ENCODE measurements around the gene NDUFA8.

Gene NDUFA8

DNA sequence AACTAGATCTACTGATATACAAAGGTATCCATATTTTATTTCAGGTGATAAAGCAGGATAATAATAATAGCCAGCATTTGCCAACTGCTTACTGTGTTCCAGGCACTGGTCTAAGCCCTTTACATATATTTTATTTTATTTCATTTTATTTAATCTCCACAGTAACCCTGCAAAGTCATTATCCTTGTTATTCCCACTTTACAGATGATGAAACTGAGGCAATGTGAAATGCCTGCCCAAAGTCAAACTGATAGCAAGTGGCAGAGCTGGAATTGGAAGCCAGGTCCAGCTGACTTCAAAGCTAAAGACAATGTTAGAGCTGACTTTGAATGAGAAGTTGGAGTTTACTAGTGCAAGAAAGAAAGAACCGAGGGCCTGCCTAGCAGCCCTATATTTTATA, 25.0 kb upstream of the NDUFA8 start:
- no peak for DNase-seq (ENCODE audit: low spot score)

- DNase-seq (ENCODE audit: low spot score): no peak
Observed at GRCh38 chr9:122183501-122183900, 23.9 kb upstream of the NDUFA8 start.

GRCh38 chr9:122180633-122181032, 21.1 kb upstream of the NDUFA8 start:
- peak; percentile 65 for DNase-seq (ENCODE audit: low spot score)

DNA sequence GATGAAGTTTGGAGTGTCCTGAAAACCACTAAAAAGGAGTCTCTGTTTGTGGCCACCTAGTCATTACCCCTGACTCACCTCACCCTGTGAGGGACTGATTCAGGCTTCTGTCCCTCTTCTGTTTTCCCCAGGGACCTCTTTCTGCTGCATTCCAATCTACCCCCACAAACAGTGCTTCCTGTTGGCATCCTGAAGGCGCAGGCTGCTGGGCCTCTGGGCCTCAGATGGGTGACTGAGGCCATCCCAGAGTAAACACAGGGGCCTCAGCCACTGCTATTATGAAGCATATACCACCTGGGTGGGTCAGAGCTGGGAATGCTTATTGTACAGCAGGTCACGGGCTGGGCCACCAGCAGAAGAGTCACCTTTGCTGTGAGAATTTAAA, 20.1 kb upstream of the NDUFA8 start:
- peak; percentile 39 for DNase-seq (ENCODE audit: low spot score)

DNA sequence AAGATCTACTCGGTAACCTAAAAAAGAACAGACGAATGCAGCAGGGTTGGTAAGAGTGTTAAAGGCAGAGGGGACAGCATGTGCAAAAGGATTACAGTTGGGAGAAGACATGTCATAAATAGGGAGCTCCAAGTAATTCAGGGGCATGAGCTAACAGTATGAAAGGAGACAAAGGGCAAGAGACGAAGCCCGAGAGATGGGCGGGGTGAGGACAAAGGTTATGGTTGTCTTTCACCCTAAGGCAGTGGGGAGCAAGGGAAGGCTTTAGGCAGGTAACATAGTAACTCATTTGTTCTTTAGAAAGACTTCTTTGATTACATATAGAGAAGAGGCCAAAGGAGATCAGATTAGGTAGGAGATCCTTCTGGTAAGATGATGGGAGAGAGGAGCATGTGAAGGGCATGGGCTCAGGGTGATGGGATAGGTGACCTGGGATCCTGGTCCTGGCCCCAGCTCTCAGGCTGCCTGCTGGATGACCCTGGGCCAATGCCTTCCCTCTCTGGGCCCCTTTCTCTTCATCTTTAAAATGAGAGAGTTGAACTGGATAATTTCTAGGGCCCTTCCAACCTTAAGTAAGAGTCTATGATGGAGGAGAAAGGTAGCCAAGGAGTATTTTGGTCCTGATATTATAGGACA, 19.6 kb upstream of the NDUFA8 start:
- no peak for DNase-seq (ENCODE audit: low spot score)

GRCh38 chr9:122176916-122177315, 17.3 kb upstream of the NDUFA8 start:
- no peak for DNase-seq (ENCODE audit: low spot score)

GRCh38 chr9:122173670-122174069, 14.1 kb upstream of the NDUFA8 start:
- DNase-seq (ENCODE audit: low spot score): no peak

- no peak for DNase-seq (ENCODE audit: low spot score)
Observed at GRCh38 chr9:122172131-122172530, 12.6 kb upstream of the NDUFA8 start.

GRCh38 chr9:122168356-122168755, 8.8 kb upstream of the NDUFA8 start:
- no peak for DNase-seq (ENCODE audit: low spot score)

DNA sequence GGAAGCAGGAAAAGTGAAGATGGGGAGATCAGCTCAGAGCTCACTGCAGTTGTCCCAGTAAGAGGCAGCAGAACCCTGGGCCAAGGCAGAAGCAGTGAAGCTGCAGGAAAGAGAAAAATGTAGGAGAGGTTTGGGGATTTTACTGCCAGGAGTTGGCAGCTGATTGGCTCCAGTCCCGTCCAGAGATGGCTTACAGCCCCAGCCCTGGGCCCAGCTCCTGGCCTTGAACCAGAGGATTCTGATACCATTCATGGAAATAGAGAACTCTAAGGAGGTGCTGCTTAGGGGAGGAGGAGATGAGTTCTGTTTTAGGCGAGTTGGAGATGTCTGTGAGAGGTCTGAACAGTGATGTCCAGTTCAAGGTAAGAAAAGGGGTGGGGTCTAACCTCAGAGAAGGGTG, 4.7 kb upstream of the NDUFA8 start:
- DNase-seq (ENCODE audit: low spot score): no peak

GRCh38 chr9:122162415-122162814, 2.8 kb upstream of the NDUFA8 start:
- DNase-seq (ENCODE audit: low spot score): no peak

- no peak for DNase-seq (ENCODE audit: low spot score)
Observed at GRCh38 chr9:122159925-122160246, 307 bp upstream of the NDUFA8 start.

GRCh38 chr9:122158202-122158601, 1.4 kb downstream of the NDUFA8 start:
- DNase-seq (ENCODE audit: low spot score): peak; percentile 46

DNA sequence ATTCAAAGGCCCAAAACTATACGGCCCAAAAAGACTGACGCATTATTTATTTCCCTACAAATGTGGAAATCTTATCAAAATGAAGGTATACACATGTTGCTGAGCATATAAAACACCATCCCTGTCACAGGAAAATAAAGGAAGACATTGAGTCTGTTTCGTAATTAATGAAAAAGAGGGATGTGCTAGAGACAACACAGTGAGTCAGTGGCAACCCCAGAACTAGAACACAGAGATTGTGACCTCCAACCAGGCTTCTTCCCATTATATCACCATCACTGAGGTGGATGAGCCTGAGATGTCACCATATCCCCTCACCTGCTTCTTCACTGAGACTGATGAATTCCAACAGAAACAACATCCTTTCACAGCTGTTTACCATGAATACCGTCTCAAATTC, 3.8 kb downstream of the NDUFA8 start:
- DNase-seq (ENCODE audit: low spot score): no peak

DNA sequence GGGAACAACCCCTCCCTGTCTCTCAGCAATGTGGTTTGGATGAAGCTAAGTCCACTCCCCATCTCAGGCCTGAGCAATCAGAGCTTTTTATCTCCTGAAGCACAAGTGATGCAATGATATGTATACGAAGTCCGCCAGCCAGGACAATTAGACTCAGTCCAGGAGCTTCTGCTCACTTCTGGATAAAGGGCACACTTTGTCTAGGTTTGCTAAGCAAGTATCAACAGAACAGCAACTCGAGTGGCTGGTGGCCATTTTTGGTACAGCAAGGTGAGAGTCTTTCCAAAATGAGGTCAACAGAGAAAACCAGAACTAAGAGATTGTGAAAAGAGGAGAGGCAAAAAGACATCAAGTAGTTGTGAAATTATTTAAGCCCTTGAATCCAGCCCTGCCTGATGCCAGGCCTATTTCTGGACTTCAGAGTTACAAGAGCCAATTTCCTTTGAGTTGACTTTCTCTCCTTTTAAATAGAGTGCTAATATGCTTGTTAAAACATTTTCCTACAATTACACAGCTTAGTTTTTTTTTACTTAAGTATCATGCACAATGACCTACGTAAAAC, 8.2 kb downstream of the NDUFA8 start:
- DNase-seq (ENCODE audit: low spot score): no peak

- DNase-seq (ENCODE audit: low spot score): no peak
Observed at GRCh38 chr9:122145592-122145863, 14.1 kb downstream of the NDUFA8 start.

- no peak for DNase-seq (ENCODE audit: low spot score)
Observed at GRCh38 chr9:122144836-122145591, 14.6 kb downstream of the NDUFA8 start.

- DNase-seq (ENCODE audit: low spot score): no peak
Observed at GRCh38 chr9:122143876-122144405, 15.6 kb downstream of the NDUFA8 start.

DNA sequence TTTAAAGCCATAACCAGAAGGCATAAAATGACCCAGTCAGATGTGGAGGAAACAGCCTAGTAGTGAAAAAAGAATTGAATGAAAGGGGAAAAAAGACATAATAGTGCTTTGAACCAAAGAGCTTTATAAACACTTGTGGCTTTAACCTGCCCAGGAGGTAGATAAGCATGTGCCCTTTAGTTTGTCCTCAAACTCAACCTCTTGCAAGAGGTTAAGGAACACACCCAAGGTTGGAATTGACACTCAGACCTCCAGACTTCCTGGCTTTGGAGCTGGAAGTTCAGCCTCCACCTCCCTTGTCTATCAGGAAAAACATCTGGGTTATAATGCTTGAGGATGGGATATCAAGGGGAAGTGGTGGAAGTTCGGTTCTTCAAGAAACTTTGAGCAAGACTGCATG, 16.3 kb downstream of the NDUFA8 start:
- no peak for DNase-seq (ENCODE audit: low spot score)

DNA sequence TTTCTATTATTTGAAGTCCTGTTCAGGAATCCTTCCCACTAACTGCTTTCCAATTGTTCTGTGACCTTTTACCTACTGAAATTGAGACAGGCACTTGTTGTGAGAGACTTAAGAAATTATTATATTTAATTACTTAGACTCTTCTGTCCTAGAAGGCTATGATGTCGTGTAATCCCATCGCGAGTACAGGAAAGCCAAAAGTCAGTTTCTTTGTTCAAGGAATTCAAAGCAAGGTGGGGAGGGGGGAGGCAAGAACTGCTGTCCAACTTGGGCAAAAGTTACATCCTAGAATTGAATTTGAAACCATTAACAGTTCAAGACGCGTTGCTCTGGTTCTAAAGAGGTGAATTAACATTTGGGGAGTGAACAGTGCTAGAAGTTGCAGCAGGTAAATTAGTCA, 17.9 kb downstream of the NDUFA8 start:
- no peak for DNase-seq (ENCODE audit: low spot score)

DNA sequence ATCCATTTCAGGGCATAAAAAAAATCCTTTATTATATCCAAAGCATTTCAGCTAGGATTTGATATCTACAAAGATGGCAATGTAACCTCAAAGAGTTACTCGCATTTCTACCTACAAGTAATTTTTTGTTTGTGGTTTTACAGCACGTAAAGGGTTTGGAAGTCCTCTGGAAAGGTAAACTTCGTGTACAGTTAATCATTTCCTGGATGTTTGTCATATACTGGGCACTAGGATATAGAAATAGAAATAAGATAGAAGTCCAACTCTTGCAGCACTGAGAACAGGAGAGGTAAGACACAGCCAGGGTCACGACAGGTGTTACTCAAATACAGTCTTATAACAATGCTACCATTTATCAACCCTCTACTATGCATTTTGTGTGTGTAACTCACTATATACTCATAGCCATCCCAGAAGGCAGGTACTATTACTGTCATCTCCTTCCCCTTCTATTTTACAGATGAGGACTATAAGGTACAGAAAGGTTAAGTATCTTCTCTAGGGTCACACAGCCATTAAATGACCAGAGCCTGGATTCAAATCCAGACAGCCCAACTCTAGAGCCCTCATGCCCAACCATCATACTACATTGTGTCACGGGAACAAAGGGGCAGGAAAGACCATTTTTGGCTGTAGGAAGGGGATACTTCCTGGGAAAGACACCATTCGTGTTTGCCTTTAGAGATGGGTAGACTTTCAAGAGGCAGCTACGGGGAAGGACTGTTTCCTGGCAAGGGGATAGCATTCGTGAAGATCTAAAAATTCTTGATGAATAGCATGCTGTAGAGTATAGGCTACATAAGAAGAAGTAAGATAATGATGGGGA, 19.0 kb downstream of the NDUFA8 start:
- no peak for DNase-seq (ENCODE audit: low spot score)

GRCh38 chr9:122138560-122139268, 20.9 kb downstream of the NDUFA8 start:
- no peak for DNase-seq (ENCODE audit: low spot score)
